Gastrocnemius medialis (tissue), 4 donors: ENCODE data around the gene CFP. TPM values are rescaled to one million over a fixed set of nuclear protein-coding genes. Genes with fewer than 3 reads are reported as not detected.

Experiments used
- ATAC-seq, 2 donors: fragments of 150-250 bp; one replicate each; pipeline ENCODE4 v1.9.1; 2016
- DNase-seq, 2 donors: peaks; one replicate each; pipeline ENCODE4 v3.0.0-alpha.2; 2019
- H3K27ac ChIP-seq, 4 donors: fragments of 200-600 bp; sonication (generic); 1 replicate in 1 of 4; 2 replicates in 3 of 4; pipeline ENCODE4 v1.5.1; 2016 to 2018; ENCODE audit warnings: mild to moderate bottlenecking in 2 of 4, moderate library complexity in 1 of 4
- H3K27me3 ChIP-seq, 3 donors: fragments of 200-600 bp; sonication (generic) in 2 of 3; 1 replicate in 1 of 3; 2 replicates in 2 of 3; pipeline versions ENCODE4 v1.5.1 to v1.6.0; 2016 to 2019; ENCODE audit warnings: mild to moderate bottlenecking in 1 of 3, moderate library complexity in 1 of 3
- H3K36me3 ChIP-seq, 2 donors: fragments of 200-600 bp; sonication (generic) in 1 of 2; one replicate each; pipeline ENCODE4 v1.5.1; 2017 to 2018
- H3K4me1 ChIP-seq, 2 donors: fragments of 200-600 bp; sonication (generic) in 1 of 2; one replicate each; pipeline ENCODE4 v1.5.1; 2016 to 2017; ENCODE audit warnings: mild to moderate bottlenecking in 2 of 2
- H3K4me3 ChIP-seq, 4 donors: fragments of 200-600 bp; sonication (generic) in 3 of 4; 1 replicate in 1 of 4; 2 replicates in 3 of 4; pipeline ENCODE4 v1.5.1; 2016 to 2019; ENCODE audit warnings: mild to moderate bottlenecking in 2 of 4
- H3K9me3 ChIP-seq, 3 donors: fragments of 200-600 bp; sonication (generic) in 2 of 3; 1 replicate in 1 of 3; 2 replicates in 2 of 3; pipeline ENCODE4 v1.5.1; 2016 to 2019
- POLR2A ChIP-seq, 2 donors: fragments of 450-650 bp; IDR thresholded peaks; one replicate each; pipeline ENCODE4 v1.6.1; 2017; ENCODE audit warnings: antibody characterized with exemption in 2 of 2, mild to moderate bottlenecking in 2 of 2, moderate library complexity in 2 of 2
- in situ Hi-C, 4 donors: fragments of 200-750 bp; cut with MboI; loops; one replicate each; pipeline versions ENCODE4 v1.15.0 to v1.8.0; 2017; ENCODE audit warnings: low sequenced_read_pairs in 4 of 4
- intact Hi-C: fragments of 100-400 bp; cut with DNase I; formaldehyde crosslinking; loops from one replicate; pipeline ENCODE4 v1.15.1; 2023; ENCODE audit warnings: low total_unique reads
- total RNA-seq, 4 donors: library from RNA; depleted of rRNA; stranded (reverse); fragments of >200 nt; gene quantifications; one replicate each; pipeline versions ENCODE4 v1.1.0 to v1.2.3, GENCODE V29; 2016
- TF ChIP-seq, protein P1 (sequence below), 5 experiments: fragments of 450-650 bp in 3 of 5; fragments of 200-600 bp in 2 of 5; sonication (generic) in 2 of 5; IDR thresholded peaks in 4 of 5; conservative IDR thresholded peaks in 1 of 5; 1 replicate in 4 of 5; 2 replicates in 1 of 5; pipeline ENCODE4 v1.5.1; 2016 to 2019; ENCODE audit warnings: antibody characterized with exemption in 5 of 5, mild to moderate bottlenecking in 3 of 5, moderate library complexity in 3 of 5

Gene CFP
- total RNA-seq, 4 donors from 2014 or later, result 0.51 to 3.8 (median 3.3) TPM; not detected in 1

DNA sequence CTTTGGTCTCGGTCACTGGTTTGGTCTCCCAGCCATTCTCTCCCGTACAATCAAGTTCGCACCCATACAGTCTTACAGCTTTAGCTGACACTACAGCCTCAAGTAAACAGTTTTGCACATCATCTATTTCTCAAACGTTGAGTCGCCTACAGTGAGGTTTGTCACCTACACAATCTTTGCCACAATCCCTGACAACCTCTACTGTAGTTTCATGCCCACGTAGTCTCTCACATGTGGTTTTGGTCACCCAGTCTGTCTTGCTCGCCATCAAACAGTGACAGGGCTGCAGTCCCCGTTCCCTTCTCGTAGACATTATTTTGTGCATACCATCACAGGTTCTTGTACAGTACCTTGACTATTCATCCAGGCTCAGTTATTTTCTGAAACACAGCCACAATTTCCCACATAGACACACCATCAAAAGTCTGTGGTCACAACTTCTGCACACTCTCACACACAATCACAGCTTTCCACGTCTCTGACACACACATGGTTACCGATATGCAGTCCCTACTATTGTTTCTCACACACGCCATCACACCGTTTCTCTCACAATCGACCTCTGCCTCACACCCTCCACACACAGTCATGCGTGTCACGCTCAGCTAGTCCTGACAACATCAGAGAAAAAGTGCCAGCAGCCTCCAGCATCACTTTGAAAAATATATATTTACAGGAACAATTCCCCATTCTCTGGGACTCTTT is 5.3 kb upstream of the CFP start:
- H3K4me1 ChIP-seq, result no peaks in the 10 kb centered on the region
- intact Hi-C loops, result no loop called here
- no peaks in the 10 kb centered on the region for H3K9me3 ChIP-seq
- in situ Hi-C loops, result loop anchor here in 1 of 4 donors (25.0 kb wide), 1 partner anchor 98 kb away; no protein-coding TSS in a partner anchor
- H3K27ac ChIP-seq, result no peak overlapping the region
- no peaks in the 10 kb centered on the region for H3K27me3 ChIP-seq
- no peak for DNase-seq
- peaks cover 0 to 30% of the 10 kb centered on the region in 2 donors for H3K36me3 ChIP-seq
- H3K4me3 ChIP-seq, result no peak overlapping the region
- no peak for TF ChIP-seq POLR2A (IDR thresholded peaks at IDR 0.05)
- TF ChIP-seq, protein P1, sequence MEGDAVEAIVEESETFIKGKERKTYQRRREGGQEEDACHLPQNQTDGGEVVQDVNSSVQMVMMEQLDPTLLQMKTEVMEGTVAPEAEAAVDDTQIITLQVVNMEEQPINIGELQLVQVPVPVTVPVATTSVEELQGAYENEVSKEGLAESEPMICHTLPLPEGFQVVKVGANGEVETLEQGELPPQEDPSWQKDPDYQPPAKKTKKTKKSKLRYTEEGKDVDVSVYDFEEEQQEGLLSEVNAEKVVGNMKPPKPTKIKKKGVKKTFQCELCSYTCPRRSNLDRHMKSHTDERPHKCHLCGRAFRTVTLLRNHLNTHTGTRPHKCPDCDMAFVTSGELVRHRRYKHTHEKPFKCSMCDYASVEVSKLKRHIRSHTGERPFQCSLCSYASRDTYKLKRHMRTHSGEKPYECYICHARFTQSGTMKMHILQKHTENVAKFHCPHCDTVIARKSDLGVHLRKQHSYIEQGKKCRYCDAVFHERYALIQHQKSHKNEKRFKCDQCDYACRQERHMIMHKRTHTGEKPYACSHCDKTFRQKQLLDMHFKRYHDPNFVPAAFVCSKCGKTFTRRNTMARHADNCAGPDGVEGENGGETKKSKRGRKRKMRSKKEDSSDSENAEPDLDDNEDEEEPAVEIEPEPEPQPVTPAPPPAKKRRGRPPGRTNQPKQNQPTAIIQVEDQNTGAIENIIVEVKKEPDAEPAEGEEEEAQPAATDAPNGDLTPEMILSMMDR (IDR thresholded peaks at IDR 0.05 in 4 of 5, conservative IDR thresholded peaks at IDR 0.05 in 1 of 5), result no peak
- ATAC-seq, result no peak

DNA sequence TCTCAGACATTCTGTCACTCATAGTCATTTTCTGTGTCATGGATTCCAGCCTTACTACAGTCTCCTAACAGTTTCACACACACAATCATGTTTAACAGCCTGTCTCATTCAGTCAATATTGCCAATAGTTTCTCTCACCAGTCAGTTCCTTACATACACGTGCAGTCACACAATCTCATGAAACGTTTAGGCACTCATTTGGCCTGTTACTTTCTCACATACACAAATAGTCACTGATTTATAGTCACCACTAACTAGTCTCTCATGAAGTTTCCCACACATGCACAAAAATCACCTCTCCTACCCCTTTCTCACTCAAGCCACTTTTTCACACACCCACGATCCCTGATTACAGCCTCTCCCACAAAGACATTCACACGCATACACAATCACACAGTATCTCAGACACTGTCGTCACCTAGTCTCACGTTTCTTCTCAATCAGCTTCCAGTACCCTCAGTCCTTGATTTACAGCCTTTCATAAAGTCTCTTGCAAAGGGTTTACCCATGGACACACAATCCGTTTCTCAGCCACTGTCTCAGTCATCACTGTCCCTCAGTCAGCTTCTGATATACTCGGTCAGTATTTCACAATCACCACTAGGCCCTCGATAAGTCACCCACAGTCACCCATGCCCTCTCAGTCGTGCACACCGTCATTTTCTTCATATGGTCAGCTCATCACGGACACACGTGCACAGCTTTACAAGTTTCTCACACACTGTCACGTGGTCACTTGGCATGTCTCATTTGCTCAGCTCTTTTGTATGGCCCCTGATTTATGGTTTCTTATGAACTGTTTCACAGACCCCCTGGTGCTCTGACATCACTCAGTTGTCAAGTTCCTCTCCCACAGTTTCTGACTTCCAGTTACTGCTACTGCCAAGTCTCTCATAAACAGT is 4.2 kb upstream of the CFP start:
- TF ChIP-seq, protein P1 (IDR thresholded peaks at IDR 0.05 in 4 of 5, conservative IDR thresholded peaks at IDR 0.05 in 1 of 5), result no peak
- no peak for TF ChIP-seq POLR2A (IDR thresholded peaks at IDR 0.05)
- intact Hi-C loops (no loop called here), in situ Hi-C loops (loop anchor here in 1 of 4 donors (25.0 kb wide), 1 partner anchor 97 kb away; no protein-coding TSS in a partner anchor)
- DNase-seq (no peak), ATAC-seq (no peak)
- no peaks in the 10 kb centered on the region for H3K27me3 ChIP-seq
- H3K9me3 ChIP-seq, result no peaks in the 10 kb centered on the region
- no peak overlapping the region for H3K4me3 ChIP-seq
- peaks cover 0 to 20% of the 10 kb centered on the region in 2 donors for H3K36me3 ChIP-seq
- H3K27ac ChIP-seq, result no peak overlapping the region
- H3K4me1 ChIP-seq, result no peaks in the 10 kb centered on the region

DNA sequence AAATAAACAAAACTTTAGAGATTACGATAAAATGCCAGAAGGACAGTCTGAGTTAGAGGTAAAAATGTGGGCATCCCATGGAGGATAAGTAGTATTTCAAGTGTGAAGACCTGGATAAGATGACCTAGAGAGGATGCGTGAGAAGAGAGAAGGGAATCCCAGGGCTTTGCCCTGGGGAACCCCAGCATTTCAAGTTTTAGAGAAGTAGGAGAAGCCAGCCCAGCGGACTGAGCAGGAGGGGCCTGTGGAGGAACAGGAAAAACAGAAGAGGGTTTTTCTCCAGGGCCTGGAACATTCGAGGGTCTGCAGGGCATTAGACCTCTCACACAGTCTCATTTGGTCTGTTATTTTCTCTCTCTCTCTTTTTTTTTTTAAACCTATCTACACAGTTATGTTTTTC is 2.9 kb upstream of the CFP start:
- Histone ChIP-seq H3K4me3 (no peak overlapping the region), H3K9me3 (no peaks in the 10 kb centered on the region), H3K36me3 (peaks cover 0 to 13% of the 10 kb centered on the region in 2 donors), H3K4me1 (no peaks in the 10 kb centered on the region), H3K27ac (no peak overlapping the region), H3K27me3 (no peaks in the 10 kb centered on the region)
- intact Hi-C loops, result no loop called here
- DNase-seq, result no peak
- in situ Hi-C loops, result loop anchor here in 1 of 4 donors (25.0 kb wide), 1 partner anchor 95 kb away; no protein-coding TSS in a partner anchor
- TF ChIP-seq, protein P1 (IDR thresholded peaks at IDR 0.05 in 4 of 5, conservative IDR thresholded peaks at IDR 0.05 in 1 of 5), result no peak
- no peak for ATAC-seq

DNA sequence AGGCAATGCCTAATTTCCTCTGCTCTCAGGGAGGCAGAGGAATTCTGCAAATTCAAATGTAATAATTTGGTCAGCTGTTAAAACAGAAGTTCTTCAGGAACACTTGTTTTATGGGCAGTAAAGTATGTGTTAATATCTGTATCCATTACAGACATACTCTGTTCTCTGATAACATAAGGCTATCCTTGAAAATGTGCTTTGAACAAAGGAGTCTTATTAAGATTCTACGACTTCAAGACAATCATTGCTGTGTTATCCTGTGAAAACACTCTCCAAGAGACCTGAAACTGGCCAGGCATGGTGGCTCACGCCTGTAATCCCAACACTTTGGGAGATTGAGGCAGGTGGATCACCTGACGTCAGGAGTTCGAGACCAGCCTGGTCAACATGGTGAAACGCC is 1.9 kb upstream of the CFP start:
- Histone ChIP-seq H3K9me3 (no peaks in the 10 kb centered on the region), H3K27ac (no peak overlapping the region), H3K4me1 (no peaks in the 10 kb centered on the region), H3K4me3 (no peak overlapping the region), H3K36me3 (peaks cover 0 to 9% of the 10 kb centered on the region in 2 donors), H3K27me3 (no peaks in the 10 kb centered on the region)
- no peak for ATAC-seq
- in situ Hi-C loops (loop anchor here in 1 of 4 donors (25.0 kb wide), 1 partner anchor 94 kb away; no protein-coding TSS in a partner anchor), intact Hi-C loops (no loop called here)
- no peak for DNase-seq
- TF ChIP-seq POLR2A (IDR thresholded peaks at IDR 0.05), result no peak
- TF ChIP-seq, protein P1 (IDR thresholded peaks at IDR 0.05 in 4 of 5, conservative IDR thresholded peaks at IDR 0.05 in 1 of 5), result no peak
